Fibroblast of villous mesenchyme (primary cell): Measurements from ENCODE around the gene IL25. TPM values are rescaled to one million over a fixed set of nuclear protein-coding genes. Genes with fewer than 3 reads are reported as not detected.

Experiments
- DNase-seq: peaks from one replicate; pipeline ENCODE4 v3.0.0-alpha.2; 2010; ENCODE audit warnings: low read depth
- H3K4me3 ChIP-seq: 2 replicates; pipeline ENCODE4 v1.5.1; 2011; ENCODE audit warnings: low read depth, mild to moderate bottlenecking, low read length
- CTCF ChIP-seq: IDR thresholded peaks from 2 replicates; pipeline ENCODE4 v1.5.1; 2012; ENCODE audit warnings: low read depth, mild to moderate bottlenecking, low read length; ENCODE audit not compliant: insufficient read depth
- total RNA-seq: library from RNA; depleted of rRNA; stranded (reverse); fragments of >200 nt; gene quantifications from 2 replicates; pipeline ENCODE4 v1.2.3, GENCODE V29; 2012

IL25 gene
- total RNA-seq, 1 donor = not detected

- TF ChIP-seq CTCF = no peak
- H3K4me3 ChIP-seq = no peak overlapping the region
- no peak for DNase-seq
Measured at GRCh38 chr14:23405096-23405495, 32.5 kb downstream of the IL25 start.

- no peak for DNase-seq
- TF ChIP-seq CTCF = no peak
- no peak overlapping the region for H3K4me3 ChIP-seq
Measured at GRCh38 chr14:23405516-23406025, 33.0 kb downstream of the IL25 start.

- H3K4me3 ChIP-seq = no peak overlapping the region
- TF ChIP-seq CTCF = no peak
- DNase-seq = no peak
Measured at GRCh38 chr14:23406244-23406643, 33.6 kb downstream of the IL25 start.

- TF ChIP-seq CTCF = no peak
- H3K4me3 ChIP-seq = no peak overlapping the region
- no peak for DNase-seq
Measured at GRCh38 chr14:23406725-23407355, 34.2 kb downstream of the IL25 start.

GRCh38 chr14:23407516-23408306, 35.1 kb downstream of the IL25 start, which contains the start of gene MYH6:
MYH6 (minus strand) TSS chr14:23408273; CDS start chr14:23407223, 1,050 bp downstream.
- H3K4me3 ChIP-seq = no peak within 1 kb of the TSS
- no peak for TF ChIP-seq CTCF
- DNase-seq = no peak

GRCh38 chr14:23408307-23408630, 35.7 kb downstream of the IL25 start:
- no peak overlapping the region for H3K4me3 ChIP-seq
- TF ChIP-seq CTCF = no peak
- DNase-seq = no peak
